DOHH2 (cell line): ENCODE measurements around the gene MLLT6.

Experiments used
- EZH2phosphoT487 ChIP-seq: fragments of 200-600 bp; sonication (generic); IDR thresholded peaks from 2 replicates; pipeline ENCODE4 v1.6.1; 2017; ENCODE audit warnings: borderline replicate concordance, mild to moderate bottlenecking, antibody characterized with exemption, low read length, moderate library complexity, mixed read lengths
- TF ChIP-seq, protein P1 (sequence below): fragments of 200-600 bp; sonication (generic); IDR thresholded peaks from one replicate; pipeline ENCODE4 v1.5.1; 2014; ENCODE audit warnings: antibody characterized with exemption, mild to moderate bottlenecking, low read depth, low read length; ENCODE audit not compliant: poor library complexity, severe bottlenecking

DNA sequence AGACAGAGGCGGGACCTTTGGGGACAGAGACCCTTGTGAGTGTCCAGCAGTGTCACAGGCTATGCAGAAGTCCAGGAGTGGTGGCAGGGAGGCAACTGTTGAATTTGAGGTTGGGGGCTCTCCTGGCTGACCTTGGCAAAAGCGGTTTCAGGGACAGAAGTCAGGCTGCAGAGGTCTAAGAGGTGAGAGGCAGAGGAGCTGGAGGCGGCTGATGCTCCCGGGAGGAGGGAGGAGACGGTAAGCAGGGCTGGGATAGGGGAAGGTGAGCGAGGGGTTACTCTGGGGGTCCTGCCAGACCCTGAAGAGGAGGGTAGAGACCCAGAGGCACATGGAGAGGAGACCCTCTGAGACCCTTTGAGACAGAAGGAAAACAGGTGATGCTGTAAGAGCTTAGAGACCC is 35.6 kb upstream of the MLLT6 start:
- TF ChIP-seq, protein P1, sequence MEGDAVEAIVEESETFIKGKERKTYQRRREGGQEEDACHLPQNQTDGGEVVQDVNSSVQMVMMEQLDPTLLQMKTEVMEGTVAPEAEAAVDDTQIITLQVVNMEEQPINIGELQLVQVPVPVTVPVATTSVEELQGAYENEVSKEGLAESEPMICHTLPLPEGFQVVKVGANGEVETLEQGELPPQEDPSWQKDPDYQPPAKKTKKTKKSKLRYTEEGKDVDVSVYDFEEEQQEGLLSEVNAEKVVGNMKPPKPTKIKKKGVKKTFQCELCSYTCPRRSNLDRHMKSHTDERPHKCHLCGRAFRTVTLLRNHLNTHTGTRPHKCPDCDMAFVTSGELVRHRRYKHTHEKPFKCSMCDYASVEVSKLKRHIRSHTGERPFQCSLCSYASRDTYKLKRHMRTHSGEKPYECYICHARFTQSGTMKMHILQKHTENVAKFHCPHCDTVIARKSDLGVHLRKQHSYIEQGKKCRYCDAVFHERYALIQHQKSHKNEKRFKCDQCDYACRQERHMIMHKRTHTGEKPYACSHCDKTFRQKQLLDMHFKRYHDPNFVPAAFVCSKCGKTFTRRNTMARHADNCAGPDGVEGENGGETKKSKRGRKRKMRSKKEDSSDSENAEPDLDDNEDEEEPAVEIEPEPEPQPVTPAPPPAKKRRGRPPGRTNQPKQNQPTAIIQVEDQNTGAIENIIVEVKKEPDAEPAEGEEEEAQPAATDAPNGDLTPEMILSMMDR: no peak
- TF ChIP-seq EZH2phosphoT487: no peak
